ENCODE results near the gene WNT10A.
"Not testable (repeated sequence)": the region's sequence is repeated elsewhere in the genome, so short reads cannot be mapped to it uniquely, and the experiment has no call there.

WNT10A gene

GRCh38 chr2:218931751-218932150 is 51.1 kb downstream of the WNT10A start:
- DNase-seq (ENCODE audit: low read depth in 2 of 2) = not testable (repeated sequence)

Data from activated CD8-positive, alpha-beta memory T cell treated with anti-CD3 and anti-CD28 coated beads for 4 hours (primary cell).